ENCODE data around the gene ARSI. TPM values are rescaled to one million over a fixed set of nuclear protein-coding genes. Genes with fewer than 3 reads are reported as not detected.

The ARSI gene
- total and polyA plus RNA-seq, 3 experiments from 2014 or later = not detected

GRCh38 chr5:150309886-150310239, 7.2 kb upstream of the ARSI start:
- Histone ChIP-seq H3K4me1 (ENCODE audit: insufficient read depth, low read length) (no peaks in the 10 kb centered on the region), H3K9me3 (ENCODE audit: low read length) (no peaks in the 10 kb centered on the region), H3K27ac (ENCODE audit: low read depth, low read length) (no peak overlapping the region), H3K27me3 (ENCODE audit: insufficient read depth, low read length, poor library complexity, severe bottlenecking) (no peaks in the 10 kb centered on the region), H3K4me3 (ENCODE audit: low read length) (no peak overlapping the region), H3K36me3 (ENCODE audit: insufficient read depth, low read length) (no peaks in the 10 kb centered on the region)
- Mint-ChIP-seq H3K27me3 (peaks cover 5 to 7% of the 10 kb centered on the region in 2 donors), H3K36me3 (no peaks in the 10 kb centered on the region), H3K4me3 (no peak overlapping the region), H3K9me3 (no peaks in the 10 kb centered on the region), H3K27ac (no peak overlapping the region), H3K4me1 (peaks cover 0 to 6% (median 0%) of the 10 kb centered on the region in 3 donors)
- POLR2A ChIA-PET = no interaction called here
- CTCF ChIA-PET = no interaction called here
- DNase-seq = no peak

GRCh38 chr5:150309101-150309885, 6.6 kb upstream of the ARSI start:
- H3K4me1 ChIP-seq (ENCODE audit: insufficient read depth, low read length) = no peaks in the 10 kb centered on the region
- ChIA-PET POLR2A (no interaction called here), CTCF (no interaction called here)
- Mint-ChIP-seq H3K36me3 (no peaks in the 10 kb centered on the region), H3K4me3 (no peak overlapping the region), H3K4me1 (peaks cover 0 to 6% (median 0%) of the 10 kb centered on the region in 3 donors), H3K27ac (no peak overlapping the region), H3K9me3 (no peaks in the 10 kb centered on the region), H3K27me3 (peaks cover 4 to 6% of the 10 kb centered on the region in 2 donors)
- DNase-seq = no peak
- no peak overlapping the region for H3K27ac ChIP-seq (ENCODE audit: low read depth, low read length)
- no peaks in the 10 kb centered on the region for H3K9me3 ChIP-seq (ENCODE audit: low read length)
- no peaks in the 10 kb centered on the region for H3K36me3 ChIP-seq (ENCODE audit: insufficient read depth, low read length)
- no peak overlapping the region for H3K4me3 ChIP-seq (ENCODE audit: low read length)
- no peaks in the 10 kb centered on the region for H3K27me3 ChIP-seq (ENCODE audit: insufficient read depth, low read length, poor library complexity, severe bottlenecking)

- Histone ChIP-seq H3K36me3 (ENCODE audit: insufficient read depth, low read length) (no peaks in the 10 kb centered on the region), H3K4me3 (ENCODE audit: low read length) (no peak overlapping the region), H3K9me3 (ENCODE audit: low read length) (no peaks in the 10 kb centered on the region), H3K4me1 (ENCODE audit: insufficient read depth, low read length) (no peaks in the 10 kb centered on the region), H3K27me3 (ENCODE audit: insufficient read depth, low read length, poor library complexity, severe bottlenecking) (no peaks in the 10 kb centered on the region), H3K27ac (ENCODE audit: low read depth, low read length) (no peak overlapping the region)
- H3K27me3 Mint-ChIP-seq = peaks cover 12 to 14% of the 10 kb centered on the region in 2 donors
- no peak overlapping the region for H3K27ac Mint-ChIP-seq
- no peak for DNase-seq
- ChIA-PET POLR2A (no interaction called here), CTCF (no interaction called here)
- H3K9me3 Mint-ChIP-seq = no peaks in the 10 kb centered on the region
- H3K4me3 Mint-ChIP-seq = no peak overlapping the region
- no peaks in the 10 kb centered on the region for H3K36me3 Mint-ChIP-seq
- H3K4me1 Mint-ChIP-seq = peaks cover 0 to 6% (median 0%) of the 10 kb centered on the region in 3 donors
These were observed 5.1 kb upstream of the ARSI start for GRCh38 chr5:150307617-150308426.

- H3K27me3 ChIP-seq (ENCODE audit: insufficient read depth, low read length, poor library complexity, severe bottlenecking) = no peaks in the 10 kb centered on the region
- H3K4me3 ChIP-seq (ENCODE audit: low read length) = no peak overlapping the region
- Mint-ChIP-seq H3K27ac (no peak overlapping the region), H3K36me3 (no peaks in the 10 kb centered on the region), H3K4me1 (peaks cover 0 to 6% (median 2%) of the 10 kb centered on the region in 3 donors), H3K27me3 (peaks cover 12 to 15% of the 10 kb centered on the region in 2 donors), H3K4me3 (no peak overlapping the region), H3K9me3 (no peaks in the 10 kb centered on the region)
- POLR2A ChIA-PET = no interaction called here
- H3K36me3 ChIP-seq (ENCODE audit: insufficient read depth, low read length) = no peaks in the 10 kb centered on the region
- DNase-seq = no peak
- H3K4me1 ChIP-seq (ENCODE audit: insufficient read depth, low read length) = no peaks in the 10 kb centered on the region
- no peaks in the 10 kb centered on the region for H3K9me3 ChIP-seq (ENCODE audit: low read length)
- no peak overlapping the region for H3K27ac ChIP-seq (ENCODE audit: low read depth, low read length)
- CTCF ChIA-PET = no interaction called here
These were observed 4.1 kb upstream of the ARSI start for GRCh38 chr5:150306775-150307174.

GRCh38 chr5:150305557-150305956, 2.9 kb upstream of the ARSI start:
- CTCF ChIA-PET = no interaction called here
- POLR2A ChIA-PET = no interaction called here
- Histone ChIP-seq H3K27ac (ENCODE audit: low read depth, low read length) (no peak overlapping the region), H3K4me3 (ENCODE audit: low read length) (no peak overlapping the region), H3K9me3 (ENCODE audit: low read length) (no peaks in the 10 kb centered on the region), H3K27me3 (ENCODE audit: insufficient read depth, low read length, poor library complexity, severe bottlenecking) (no peaks in the 10 kb centered on the region), H3K36me3 (ENCODE audit: insufficient read depth, low read length) (no peaks in the 10 kb centered on the region), H3K4me1 (ENCODE audit: insufficient read depth, low read length) (no peaks in the 10 kb centered on the region)
- peaks cover 15 to 28% of the 10 kb centered on the region in 2 donors for H3K27me3 Mint-ChIP-seq
- no peak overlapping the region for H3K4me3 Mint-ChIP-seq
- H3K27ac Mint-ChIP-seq = peak overlapping the region in 2 of 8 donors; percentile 2 to 57
- no peaks in the 10 kb centered on the region for H3K36me3 Mint-ChIP-seq
- DNase-seq = no peak
- no peaks in the 10 kb centered on the region for H3K9me3 Mint-ChIP-seq
- H3K4me1 Mint-ChIP-seq = peaks cover 0 to 6% (median 5%) of the 10 kb centered on the region in 3 donors

- peaks cover 19 to 30% of the 10 kb centered on the region in 2 donors for H3K27me3 Mint-ChIP-seq
- POLR2A ChIA-PET = no interaction called here
These were observed 2.4 kb upstream of the ARSI start for GRCh38 chr5:150305095-150305494.

GRCh38 chr5:150304481-150305081, 1.9 kb upstream of the ARSI start:
- ChIA-PET POLR2A (no interaction called here), CTCF (no interaction called here)
- H3K27me3 Mint-ChIP-seq = peaks cover 19 to 34% of the 10 kb centered on the region in 2 donors
- H3K9me3 Mint-ChIP-seq = no peaks in the 10 kb centered on the region
- no peak for DNase-seq
- H3K36me3 Mint-ChIP-seq = no peaks in the 10 kb centered on the region
- H3K27me3 ChIP-seq (ENCODE audit: insufficient read depth, low read length, poor library complexity, severe bottlenecking) = no peaks in the 10 kb centered on the region
- H3K36me3 ChIP-seq (ENCODE audit: insufficient read depth, low read length) = no peaks in the 10 kb centered on the region
- no peak overlapping the region for H3K4me3 Mint-ChIP-seq
- no peak overlapping the region for H3K27ac ChIP-seq (ENCODE audit: low read depth, low read length)
- no peaks in the 10 kb centered on the region for H3K4me1 ChIP-seq (ENCODE audit: insufficient read depth, low read length)
- H3K4me3 ChIP-seq (ENCODE audit: low read length) = no peak overlapping the region
- H3K9me3 ChIP-seq (ENCODE audit: low read length) = no peaks in the 10 kb centered on the region
- peaks cover 0 to 6% (median 5%) of the 10 kb centered on the region in 3 donors for H3K4me1 Mint-ChIP-seq
- no peak overlapping the region for H3K27ac Mint-ChIP-seq

More at GRCh38 chr5:150305095-150305494, 2.4 kb upstream of the ARSI start:
- Histone ChIP-seq H3K36me3 (ENCODE audit: insufficient read depth, low read length) (no peaks in the 10 kb centered on the region), H3K4me1 (ENCODE audit: insufficient read depth, low read length) (no peaks in the 10 kb centered on the region), H3K9me3 (ENCODE audit: low read length) (no peaks in the 10 kb centered on the region), H3K27me3 (ENCODE audit: insufficient read depth, low read length, poor library complexity, severe bottlenecking) (no peaks in the 10 kb centered on the region), H3K27ac (ENCODE audit: low read depth, low read length) (no peak overlapping the region), H3K4me3 (ENCODE audit: low read length) (no peak overlapping the region)
- DNase-seq = no peak
- Mint-ChIP-seq H3K4me3 (no peak overlapping the region), H3K4me1 (peaks cover 0 to 6% (median 5%) of the 10 kb centered on the region in 3 donors), H3K36me3 (no peaks in the 10 kb centered on the region), H3K27ac (peak overlapping the region in 1 of 8 donors; percentile 2), H3K9me3 (no peaks in the 10 kb centered on the region)
- CTCF ChIA-PET = no interaction called here

Measured in CD8-positive, alpha-beta memory T cell (primary cell).